GM19043 (cell line): ENCODE results near the gene PTPN2.
"Not testable (repeated sequence)": the region's sequence is repeated elsewhere in the genome, so short reads cannot be mapped to it uniquely, and the experiment has no call there.

Experiments
- ATAC-seq: cut with Tn5 transposase; IDR thresholded peaks from one replicate; pipeline ENCODE4 v1.9.1; 2021; ENCODE audit warnings: low read depth; ENCODE audit not compliant: unreplicated experiment

The PTPN2 gene

GRCh38 chr18:12883684-12884405 is at the start of gene PTPN2:
PTPN2 (minus strand) TSS chr18:12884237; CDS start chr18:12884141, 96 bp downstream.
- peak; percentile 57 for ATAC-seq

- no peak for ATAC-seq
These were observed 49.3 kb upstream of the PTPN2 start for GRCh38 chr18:12933327-12933726.

GRCh38 chr18:12930908-12931307 is 46.9 kb upstream of the PTPN2 start:
- no peak for ATAC-seq

GRCh38 chr18:12930376-12930775 is 46.3 kb upstream of the PTPN2 start:
- no peak for ATAC-seq

GRCh38 chr18:12929477-12930083 is 45.5 kb upstream of the PTPN2 start:
- no peak for ATAC-seq

GRCh38 chr18:12928641-12929040 is 44.6 kb upstream of the PTPN2 start:
- no peak for ATAC-seq

- ATAC-seq = no peak
These were observed 44.2 kb upstream of the PTPN2 start for GRCh38 chr18:12928206-12928605.

- no peak for ATAC-seq
These were observed 40.6 kb upstream of the PTPN2 start for GRCh38 chr18:12924616-12925015.

- no peak for ATAC-seq
These were observed 38.2 kb upstream of the PTPN2 start for GRCh38 chr18:12922266-12922665.

GRCh38 chr18:12921178-12921577 is 37.1 kb upstream of the PTPN2 start:
- ATAC-seq = no peak

- no peak for ATAC-seq
These were observed 28.1 kb upstream of the PTPN2 start for GRCh38 chr18:12911929-12912703.

GRCh38 chr18:12911025-12911928 is 27.2 kb upstream of the PTPN2 start:
- no peak for ATAC-seq

- ATAC-seq = no peak
These were observed 24.7 kb upstream of the PTPN2 start for GRCh38 chr18:12908706-12909105.

GRCh38 chr18:12907258-12907925 is 23.4 kb upstream of the PTPN2 start:
- no peak for ATAC-seq

- no peak for ATAC-seq
These were observed 22.7 kb upstream of the PTPN2 start for GRCh38 chr18:12906773-12907172.

- ATAC-seq = no peak
These were observed 22.1 kb upstream of the PTPN2 start for GRCh38 chr18:12906119-12906518.

GRCh38 chr18:12904012-12904516 is 20.0 kb upstream of the PTPN2 start:
- no peak for ATAC-seq

GRCh38 chr18:12901208-12901607 is 17.2 kb upstream of the PTPN2 start:
- not testable (repeated sequence) for ATAC-seq

- not testable (repeated sequence) for ATAC-seq
These were observed 12.8 kb upstream of the PTPN2 start for GRCh38 chr18:12896784-12897333.
